HL-60 (cell line): ENCODE results near the gene SF3B2.
"Not testable (repeated sequence)": the region's sequence is repeated elsewhere in the genome, so short reads cannot be mapped to it uniquely, and the experiment has no call there.

ENCODE experiments used
- DNase-seq, 2 experiments: peaks; one replicate each; pipeline ENCODE4 v3.0.0-alpha.2; 2010 to 2020; ENCODE audit warnings: low read depth in 1 of 2, low spot score in 1 of 2
- H3K27ac ChIP-seq: fragments of 250-450 bp; sonication (Bioruptor Pico); replicated peaks from 2 replicates; pipeline ENCODE4 v1.5.1; 2020; ENCODE audit warnings: mild to moderate bottlenecking, moderate library complexity
- H3K27me3 ChIP-seq: fragments of 250-450 bp; sonication (Bioruptor Pico); 2 replicates; pipeline ENCODE4 v1.5.1; 2021; ENCODE audit warnings: mild to moderate bottlenecking, moderate library complexity; ENCODE audit not compliant: insufficient read depth, poor library complexity, severe bottlenecking
- H3K4me3 ChIP-seq: replicated peaks from 2 replicates; pipeline ENCODE4 v1.5.1; 2011; ENCODE audit warnings: mild to moderate bottlenecking, control low read depth, low read length; ENCODE audit not compliant: insufficient read depth
- GABPA ChIP-seq: IDR thresholded peaks from 2 replicates; pipeline ENCODE4 v1.6.1; 2012; ENCODE audit warnings: low read depth
- POLR2AphosphoS5 ChIP-seq: IDR thresholded peaks from 2 replicates; pipeline ENCODE4 v1.6.1; 2012; ENCODE audit warnings: low read depth
- SPI1 ChIP-seq: IDR thresholded peaks from 2 replicates; pipeline ENCODE4 v1.6.1; 2012; ENCODE audit warnings: low read depth, mild to moderate bottlenecking, borderline replicate concordance
- TF ChIP-seq, protein P1 (sequence below): IDR thresholded peaks from 2 replicates; pipeline ENCODE4 v1.6.1; 2012; ENCODE audit warnings: low read depth; ENCODE audit not compliant: insufficient replicate concordance
- TF ChIP-seq, protein P2 (sequence below): IDR thresholded peaks from one replicate; pipeline ENCODE4 v1.5.1; 2011; ENCODE audit warnings: low read length, control low read depth, inconsistent platforms; ENCODE audit not compliant: insufficient read depth

The SF3B2 gene

DNA sequence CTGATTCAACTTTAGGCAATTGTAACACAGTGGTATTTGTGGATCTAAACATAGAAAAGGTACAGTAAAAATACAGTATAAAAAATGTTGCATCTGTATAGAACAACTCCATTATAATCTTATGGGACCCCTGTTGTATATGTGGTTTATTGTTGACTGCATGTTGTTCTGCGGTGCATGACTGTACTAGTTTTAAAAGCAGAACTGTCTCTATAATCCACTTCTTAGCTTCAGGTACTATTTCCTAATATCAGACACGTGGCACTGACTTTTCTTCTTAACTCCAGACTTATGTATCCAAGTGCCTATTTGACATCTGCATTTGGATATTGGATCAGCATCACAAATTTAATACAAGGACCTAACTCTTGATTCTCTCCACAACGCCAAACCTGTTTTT lies 59.0 kb downstream of the SF3B2 start:
- no peak for DNase-seq
- TF ChIP-seq SPI1, result peak; percentile 25; the same call in 1 of the 2 replicates
- TF ChIP-seq, protein P1, sequence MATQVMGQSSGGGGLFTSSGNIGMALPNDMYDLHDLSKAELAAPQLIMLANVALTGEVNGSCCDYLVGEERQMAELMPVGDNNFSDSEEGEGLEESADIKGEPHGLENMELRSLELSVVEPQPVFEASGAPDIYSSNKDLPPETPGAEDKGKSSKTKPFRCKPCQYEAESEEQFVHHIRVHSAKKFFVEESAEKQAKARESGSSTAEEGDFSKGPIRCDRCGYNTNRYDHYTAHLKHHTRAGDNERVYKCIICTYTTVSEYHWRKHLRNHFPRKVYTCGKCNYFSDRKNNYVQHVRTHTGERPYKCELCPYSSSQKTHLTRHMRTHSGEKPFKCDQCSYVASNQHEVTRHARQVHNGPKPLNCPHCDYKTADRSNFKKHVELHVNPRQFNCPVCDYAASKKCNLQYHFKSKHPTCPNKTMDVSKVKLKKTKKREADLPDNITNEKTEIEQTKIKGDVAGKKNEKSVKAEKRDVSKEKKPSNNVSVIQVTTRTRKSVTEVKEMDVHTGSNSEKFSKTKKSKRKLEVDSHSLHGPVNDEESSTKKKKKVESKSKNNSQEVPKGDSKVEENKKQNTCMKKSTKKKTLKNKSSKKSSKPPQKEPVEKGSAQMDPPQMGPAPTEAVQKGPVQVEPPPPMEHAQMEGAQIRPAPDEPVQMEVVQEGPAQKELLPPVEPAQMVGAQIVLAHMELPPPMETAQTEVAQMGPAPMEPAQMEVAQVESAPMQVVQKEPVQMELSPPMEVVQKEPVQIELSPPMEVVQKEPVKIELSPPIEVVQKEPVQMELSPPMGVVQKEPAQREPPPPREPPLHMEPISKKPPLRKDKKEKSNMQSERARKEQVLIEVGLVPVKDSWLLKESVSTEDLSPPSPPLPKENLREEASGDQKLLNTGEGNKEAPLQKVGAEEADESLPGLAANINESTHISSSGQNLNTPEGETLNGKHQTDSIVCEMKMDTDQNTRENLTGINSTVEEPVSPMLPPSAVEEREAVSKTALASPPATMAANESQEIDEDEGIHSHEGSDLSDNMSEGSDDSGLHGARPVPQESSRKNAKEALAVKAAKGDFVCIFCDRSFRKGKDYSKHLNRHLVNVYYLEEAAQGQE, result no peak
- TF ChIP-seq POLR2AphosphoS5, result no peak
- H3K27ac ChIP-seq, result no peak overlapping the region

DNA sequence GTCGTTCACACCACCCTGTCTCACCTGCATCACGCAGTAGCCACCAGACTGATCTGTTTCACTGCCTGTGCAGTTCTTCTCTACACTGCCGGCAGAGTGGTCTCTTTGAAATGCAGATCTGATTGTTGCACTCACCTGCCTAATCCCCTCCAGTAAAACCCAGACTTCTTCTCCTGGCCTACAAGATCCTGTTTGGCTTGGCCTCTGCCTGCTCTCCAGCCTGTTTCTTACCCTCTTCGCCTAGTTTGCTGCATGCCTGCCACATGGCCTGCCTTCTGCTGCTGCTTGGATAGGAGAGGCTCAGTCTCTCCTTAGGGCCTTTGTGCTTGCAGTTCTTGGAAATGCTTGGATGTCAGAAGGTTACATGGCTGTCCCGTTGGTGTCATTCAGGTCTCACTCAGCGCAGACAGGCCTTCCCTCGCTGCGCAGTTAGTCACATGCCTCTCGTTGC lies 59.9 kb downstream of the SF3B2 start:
- Histone ChIP-seq H3K27ac (no peak overlapping the region), H3K27me3 (no peaks in the 10 kb centered on the region), H3K4me3 (no peak overlapping the region)
- DNase-seq, result no peak
- TF ChIP-seq POLR2AphosphoS5 (no peak), SPI1 (no peak), GABPA (no peak)
- TF ChIP-seq, protein P2, sequence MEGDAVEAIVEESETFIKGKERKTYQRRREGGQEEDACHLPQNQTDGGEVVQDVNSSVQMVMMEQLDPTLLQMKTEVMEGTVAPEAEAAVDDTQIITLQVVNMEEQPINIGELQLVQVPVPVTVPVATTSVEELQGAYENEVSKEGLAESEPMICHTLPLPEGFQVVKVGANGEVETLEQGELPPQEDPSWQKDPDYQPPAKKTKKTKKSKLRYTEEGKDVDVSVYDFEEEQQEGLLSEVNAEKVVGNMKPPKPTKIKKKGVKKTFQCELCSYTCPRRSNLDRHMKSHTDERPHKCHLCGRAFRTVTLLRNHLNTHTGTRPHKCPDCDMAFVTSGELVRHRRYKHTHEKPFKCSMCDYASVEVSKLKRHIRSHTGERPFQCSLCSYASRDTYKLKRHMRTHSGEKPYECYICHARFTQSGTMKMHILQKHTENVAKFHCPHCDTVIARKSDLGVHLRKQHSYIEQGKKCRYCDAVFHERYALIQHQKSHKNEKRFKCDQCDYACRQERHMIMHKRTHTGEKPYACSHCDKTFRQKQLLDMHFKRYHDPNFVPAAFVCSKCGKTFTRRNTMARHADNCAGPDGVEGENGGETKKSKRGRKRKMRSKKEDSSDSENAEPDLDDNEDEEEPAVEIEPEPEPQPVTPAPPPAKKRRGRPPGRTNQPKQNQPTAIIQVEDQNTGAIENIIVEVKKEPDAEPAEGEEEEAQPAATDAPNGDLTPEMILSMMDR, result no peak
- TF ChIP-seq, protein P1, result no peak

More for the DNA sequence above, 59.0 kb downstream of the SF3B2 start:
- no peak overlapping the region for H3K4me3 ChIP-seq
- H3K27me3 ChIP-seq, result no peaks in the 10 kb centered on the region

DNA sequence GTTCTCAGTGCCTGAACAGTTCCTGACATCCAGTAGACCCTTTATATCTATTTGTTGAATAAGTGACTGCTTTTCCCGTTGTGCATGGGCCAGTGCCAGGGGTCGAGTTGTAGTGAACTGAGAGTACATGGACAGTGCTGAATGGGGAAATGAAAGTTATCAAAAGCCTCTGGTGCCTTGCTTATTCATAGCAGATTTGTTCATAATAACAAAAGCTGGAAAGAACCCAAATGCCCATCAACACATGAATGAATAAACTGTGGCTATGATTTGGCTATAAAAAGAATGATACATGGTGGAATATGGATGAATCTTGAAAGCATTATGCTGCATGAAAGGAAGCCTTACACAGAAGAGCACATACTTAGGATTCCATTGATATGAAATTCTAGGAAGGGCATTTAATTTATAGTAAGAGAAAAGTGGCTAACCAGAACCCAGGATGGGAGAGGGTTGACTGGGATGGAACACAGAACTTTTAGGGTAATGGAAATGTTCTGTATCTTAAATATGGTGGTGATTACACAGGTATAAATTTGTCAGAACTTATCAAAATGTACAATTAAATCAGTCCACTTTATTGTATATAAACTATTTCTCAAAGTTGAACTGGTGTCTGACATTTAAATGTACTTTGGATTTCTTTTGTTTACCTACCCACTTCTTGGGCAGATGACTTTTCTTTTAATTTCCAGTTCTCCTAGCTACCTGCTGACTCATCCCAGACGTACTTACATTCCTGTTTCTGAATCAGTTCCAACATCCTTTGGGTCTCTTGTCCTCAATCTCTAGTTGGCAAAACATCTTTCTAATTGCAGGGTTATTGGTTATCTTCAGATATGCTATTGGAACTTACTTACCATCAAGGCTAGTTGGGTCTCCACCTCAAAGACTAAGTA lies 60.7 kb downstream of the SF3B2 start:
- DNase-seq, result no peak
- TF ChIP-seq, protein P1, result no peak
- TF ChIP-seq SPI1, result no peak
- TF ChIP-seq GABPA, result no peak
- TF ChIP-seq POLR2AphosphoS5, result no peak
- TF ChIP-seq, protein P2, result no peak
- Histone ChIP-seq H3K27ac (no peak overlapping the region), H3K4me3 (no peak overlapping the region), H3K27me3 (no peaks in the 10 kb centered on the region)

DNA sequence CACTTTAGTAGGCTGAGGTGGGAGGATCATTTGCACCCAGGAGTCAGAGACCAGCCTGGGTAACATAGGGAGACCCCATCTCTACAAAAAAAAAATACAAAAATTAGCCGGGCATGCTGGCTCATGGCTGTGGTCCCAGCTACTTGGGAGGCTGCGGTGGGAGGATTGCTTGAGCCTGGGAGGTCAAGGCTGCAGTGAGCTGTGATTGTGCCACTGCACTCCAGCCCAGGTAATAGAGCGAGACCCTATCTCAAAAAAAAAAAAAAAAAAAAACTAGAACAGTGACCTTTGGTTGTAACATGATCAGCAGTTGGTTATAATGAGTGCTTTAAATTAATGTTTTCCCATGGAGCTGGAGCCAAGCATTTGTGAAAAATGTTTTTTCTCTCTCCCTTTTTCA lies 62.8 kb downstream of the SF3B2 start:
- not testable (repeated sequence) for DNase-seq, H3K4me3 ChIP-seq, H3K27ac ChIP-seq, H3K27me3 ChIP-seq
